OCI-LY1 (cell line): ENCODE measurements around the gene TRMT61A.

ENCODE experiments used
- H2AFZ ChIP-seq: fragments of 200-600 bp; sonication (generic), shearing (Covaris generic); 2 replicates; pipeline ENCODE4 v1.6.0; 2014; ENCODE audit warnings: antibody characterized with exemption, mild to moderate bottlenecking, low read length
- H3F3A ChIP-seq: fragments of 200-600 bp; sonication (generic), shearing (Covaris generic); 2 replicates; pipeline ENCODE4 v1.6.0; 2014; ENCODE audit warnings: mild to moderate bottlenecking, antibody characterized with exemption, low read length, moderate library complexity; ENCODE audit not compliant: insufficient read depth
- H3K27ac ChIP-seq: fragments of 200-600 bp; sonication (generic); 2 replicates; pipeline ENCODE4 v1.5.1; 2014; ENCODE audit warnings: low read length, mixed run types, mild to moderate bottlenecking, low read depth; ENCODE audit not compliant: poor library complexity, severe bottlenecking
- H3K27me3 ChIP-seq: fragments of 200-600 bp; sonication (generic); 2 replicates; pipeline ENCODE4 v1.6.0; 2014; ENCODE audit warnings: antibody characterized with exemption, mild to moderate bottlenecking, low read length, moderate library complexity; ENCODE audit not compliant: insufficient read depth
- H3K36me3 ChIP-seq: fragments of 200-600 bp; sonication (generic); 2 replicates; pipeline ENCODE4 v1.6.1; 2014; ENCODE audit warnings: mild to moderate bottlenecking, antibody characterized with exemption, low read length, moderate library complexity, mixed read lengths; ENCODE audit not compliant: insufficient read depth
- H3K4me1 ChIP-seq: fragments of 200-600 bp; sonication (generic); 2 replicates; pipeline ENCODE4 v1.5.1; 2014; ENCODE audit warnings: mild to moderate bottlenecking, low read length, moderate library complexity; ENCODE audit not compliant: insufficient read depth, severe bottlenecking
- H3K4me2 ChIP-seq: fragments of 200-600 bp; sonication (generic), shearing (Covaris generic); 2 replicates; pipeline ENCODE4 v1.6.1; 2014; ENCODE audit warnings: low read length
- H3K4me3 ChIP-seq: fragments of 200-600 bp; sonication (generic); 2 replicates; pipeline ENCODE4 v1.5.1; 2014; ENCODE audit warnings: low read length, low read depth, mild to moderate bottlenecking, mixed read lengths; ENCODE audit not compliant: poor library complexity, severe bottlenecking
- H3K79me2 ChIP-seq: fragments of 200-600 bp; shearing (Covaris generic); 2 replicates; pipeline ENCODE4 v1.6.1; 2016; ENCODE audit warnings: mixed run types, low read length, mixed read lengths; ENCODE audit not compliant: insufficient read depth
- H3K9ac ChIP-seq: fragments of 200-600 bp; sonication (generic), shearing (Covaris generic); 2 replicates; pipeline ENCODE4 v1.6.1; 2014; ENCODE audit warnings: mild to moderate bottlenecking, low read length, mixed read lengths
- H3K9me2 ChIP-seq: fragments of 200-600 bp; sonication (generic), shearing (Covaris generic); 2 replicates; pipeline ENCODE4 v1.6.1; 2014; ENCODE audit warnings: low read depth, mild to moderate bottlenecking, low read length, mixed read lengths
- H3K9me3 ChIP-seq: fragments of 200-600 bp; shearing (Covaris generic); 2 replicates; pipeline ENCODE4 v1.6.1; 2014; ENCODE audit warnings: low read length, mixed read lengths
- H4K20me1 ChIP-seq: fragments of 200-600 bp; sonication (generic), shearing (Covaris generic); 2 replicates; pipeline ENCODE4 v1.6.0; 2016; ENCODE audit warnings: mild to moderate bottlenecking, low read length; ENCODE audit not compliant: insufficient read depth
- CTCF ChIP-seq: fragments of 200-600 bp; sonication (generic), shearing (Covaris generic); IDR thresholded peaks from 2 replicates; pipeline ENCODE4 v1.5.1; 2017; ENCODE audit warnings: mild to moderate bottlenecking, antibody characterized with exemption, low read length, moderate library complexity, mixed read lengths
- EZH2 ChIP-seq: fragments of 200-600 bp; sonication (generic), shearing (Covaris generic); IDR thresholded peaks from 2 replicates; pipeline ENCODE4 v1.8.0; 2017; ENCODE audit warnings: borderline replicate concordance, mixed run types, mild to moderate bottlenecking, antibody characterized with exemption, low read length, moderate library complexity, mixed read lengths

The TRMT61A gene

DNA sequence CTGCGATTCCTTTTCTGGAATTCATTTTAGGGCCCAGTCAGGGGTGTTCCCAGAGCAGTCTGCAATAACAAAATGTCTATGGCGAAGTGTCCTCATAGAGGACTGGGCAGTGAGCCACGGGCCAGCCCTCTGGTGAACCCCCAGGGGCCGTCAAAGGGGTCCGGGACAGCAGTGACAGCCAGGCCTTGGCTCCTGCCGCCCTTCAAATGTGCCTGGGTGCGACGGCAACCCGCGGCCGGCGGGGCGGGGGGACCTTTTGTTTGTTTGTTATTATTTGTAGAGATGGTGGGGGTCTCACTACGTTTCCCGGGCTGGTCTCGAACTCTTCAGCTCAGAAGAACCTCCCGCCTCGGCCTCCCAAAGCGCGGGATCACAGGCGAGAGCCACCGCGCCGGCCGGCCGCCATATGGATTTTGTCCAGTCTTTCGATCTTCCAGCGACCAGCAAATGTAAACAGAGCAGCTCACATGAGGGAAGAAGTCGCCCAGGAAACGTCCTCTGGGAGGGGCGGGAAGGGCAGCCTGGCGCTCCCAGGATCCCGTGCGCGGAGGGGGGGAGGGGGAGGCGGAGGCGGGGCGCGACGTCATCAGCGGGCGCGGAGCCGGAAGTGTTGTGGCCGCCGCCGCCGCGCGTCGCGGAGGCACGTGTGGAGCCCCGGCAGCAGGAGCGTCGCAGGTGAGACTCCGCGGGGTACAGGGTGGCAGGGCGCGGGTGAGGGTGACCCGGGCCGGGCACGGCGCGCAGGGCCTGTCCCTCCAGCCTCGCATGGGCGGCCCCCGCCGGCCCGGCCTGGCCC, at the start of gene TRMT61A:
Gene TRMT61A (plus strand): TSS at position 610 of the 796 bp plus-strand sequence. CDS start 783 bp downstream, outside the sequence.
- Histone ChIP-seq H3K9ac (peak within 1 kb of the TSS; percentile 95), H3F3A (no peaks in the 10 kb centered on the region), H3K4me1 (peaks cover 27% of the 10 kb centered on the region), H3K4me2 (peak within 1 kb of the TSS; percentile 96), H4K20me1 (no peaks in the 10 kb centered on the region), H3K9me2 (no peaks in the 10 kb centered on the region), H3K9me3 (no peaks in the 10 kb centered on the region), H3K4me3 (peak within 1 kb of the TSS; percentile 96), H3K79me2 (peaks cover 8% of the 10 kb centered on the region), H2AFZ (peak within 1 kb of the TSS; percentile 71; the same call in 1 of the 2 replicates), H3K27ac (no peak within 1 kb of the TSS), H3K27me3 (no peaks in the 10 kb centered on the region; the same call in 1 of the 2 replicates), H3K36me3 (peaks cover 14% of the 10 kb centered on the region; the same call in 1 of the 2 replicates)
- no peak for TF ChIP-seq CTCF
- TF ChIP-seq EZH2: no peak

- H3K4me2 ChIP-seq: no peak overlapping the region
These were observed 48.4 kb upstream of the TRMT61A start for GRCh38 chr14:103480595-103480994.

DNA sequence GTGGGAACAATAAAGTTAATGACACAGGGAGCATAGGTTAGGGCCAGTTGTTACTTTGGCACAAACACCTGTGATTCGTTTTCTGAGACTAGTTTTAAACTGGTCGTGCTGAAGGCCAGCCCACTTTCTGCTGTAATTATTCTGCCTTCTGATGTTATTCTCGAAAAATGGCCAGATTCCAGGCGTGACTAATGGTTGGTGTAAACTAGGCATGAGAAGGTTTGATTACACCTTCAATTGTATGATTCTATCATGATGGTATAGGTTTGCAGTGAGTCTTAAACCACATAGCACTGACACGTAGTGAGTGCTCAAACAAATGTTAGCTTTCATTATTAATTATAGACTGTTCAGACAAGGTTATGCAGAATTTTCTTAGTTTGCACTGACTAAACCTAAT, 45.4 kb upstream of the TRMT61A start:
- Histone ChIP-seq H3K36me3 (peaks cover 57% of the 10 kb centered on the region), H2AFZ (no peak overlapping the region)
- TF ChIP-seq CTCF (no peak), EZH2 (no peak)

More at GRCh38 chr14:103480595-103480994, 48.4 kb upstream of the TRMT61A start:
- no peak for TF ChIP-seq EZH2
- no peak for TF ChIP-seq CTCF
- Histone ChIP-seq H3F3A (no peaks in the 10 kb centered on the region), H3K4me3 (no peak overlapping the region), H3K9me2 (no peaks in the 10 kb centered on the region), H3K79me2 (no peaks in the 10 kb centered on the region), H3K9me3 (no peaks in the 10 kb centered on the region), H3K27ac (peak overlapping the region; percentile 8), H4K20me1 (no peaks in the 10 kb centered on the region), H2AFZ (no peak overlapping the region), H3K36me3 (peaks cover 68% of the 10 kb centered on the region), H3K27me3 (no peaks in the 10 kb centered on the region), H3K4me1 (peaks cover 20% of the 10 kb centered on the region), H3K9ac (no peak overlapping the region)

More for the DNA sequence above, 45.4 kb upstream of the TRMT61A start:
- Histone ChIP-seq H3F3A (no peaks in the 10 kb centered on the region), H3K9me2 (no peaks in the 10 kb centered on the region), H3K4me2 (no peak overlapping the region), H3K4me1 (peaks cover 13% of the 10 kb centered on the region), H3K9me3 (no peaks in the 10 kb centered on the region), H3K9ac (no peak overlapping the region), H3K27ac (no peak overlapping the region), H3K4me3 (no peak overlapping the region), H3K27me3 (no peaks in the 10 kb centered on the region), H4K20me1 (no peaks in the 10 kb centered on the region), H3K79me2 (no peaks in the 10 kb centered on the region)
